HUES6 (cell line): ENCODE measurements around the gene MLF2.

Source experiments
- H3K27ac ChIP-seq: 2 replicates; pipeline ENCODE4 v1.7.0; 2013; ENCODE audit warnings: low read depth, mild to moderate bottlenecking, low read length, inconsistent platforms
- H3K27me3 ChIP-seq: 2 replicates; pipeline ENCODE4 v1.6.1; 2013; ENCODE audit warnings: low read length; ENCODE audit not compliant: control insufficient read depth, insufficient read depth
- H3K36me3 ChIP-seq: 2 replicates; pipeline ENCODE4 v1.6.1; 2013; ENCODE audit warnings: low read length; ENCODE audit not compliant: control insufficient read depth, insufficient read depth
- H3K4me1 ChIP-seq: 2 replicates; pipeline ENCODE4 v1.6.1; 2013; ENCODE audit warnings: low read length; ENCODE audit not compliant: control insufficient read depth, insufficient read depth
- H3K4me3 ChIP-seq: 2 replicates; pipeline ENCODE4 v1.5.1; 2013; ENCODE audit warnings: low read depth, low read length
- H3K9ac ChIP-seq: one replicate; pipeline ENCODE4 v1.6.1; 2013; ENCODE audit warnings: mild to moderate bottlenecking, low read length
- H3K9me3 ChIP-seq: 2 replicates; pipeline ENCODE4 v1.6.1; 2013; ENCODE audit warnings: low read depth, low read length; ENCODE audit not compliant: control insufficient read depth, insufficient read depth

MLF2 gene

DNA sequence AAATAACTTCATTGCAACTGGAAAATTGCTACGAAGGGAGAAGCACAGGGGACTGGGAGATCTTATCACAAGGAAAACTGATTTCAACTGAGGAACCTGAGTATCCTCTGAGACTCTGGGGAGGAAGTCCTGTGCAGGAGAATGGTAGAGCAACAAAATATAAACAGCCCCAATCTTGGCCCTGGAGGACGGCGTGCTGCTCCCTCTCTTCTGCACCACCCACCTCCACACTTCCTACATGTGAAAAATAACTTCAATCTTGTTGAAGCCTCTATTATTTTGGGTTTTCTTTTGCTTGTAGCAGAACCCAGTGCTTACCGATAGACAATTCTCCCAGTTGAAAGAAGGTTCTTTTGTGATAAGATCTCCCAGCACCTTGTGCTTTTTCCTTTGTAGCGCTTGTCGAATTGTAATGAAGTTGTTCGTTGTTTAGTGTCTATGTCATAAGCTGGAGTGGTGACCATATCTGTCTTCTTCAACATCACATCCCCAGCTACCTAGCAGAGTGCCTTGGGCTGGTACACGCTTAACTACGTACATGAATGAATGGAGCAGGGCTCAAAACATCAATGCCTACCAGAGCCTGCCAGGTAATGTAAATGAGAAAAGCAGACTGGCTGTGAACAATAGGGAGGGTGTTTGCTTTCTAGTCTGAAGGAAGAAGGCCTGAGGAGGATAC is 33.6 kb upstream of the MLF2 start:
- no peaks in the 10 kb centered on the region for H3K9me3 ChIP-seq
- H3K9ac ChIP-seq = no peak overlapping the region
- H3K4me1 ChIP-seq = peaks cover 21% of the 10 kb centered on the region
- H3K27ac ChIP-seq = no peak overlapping the region
- no peak overlapping the region for H3K4me3 ChIP-seq
- no peaks in the 10 kb centered on the region for H3K36me3 ChIP-seq
- no peaks in the 10 kb centered on the region for H3K27me3 ChIP-seq

DNA sequence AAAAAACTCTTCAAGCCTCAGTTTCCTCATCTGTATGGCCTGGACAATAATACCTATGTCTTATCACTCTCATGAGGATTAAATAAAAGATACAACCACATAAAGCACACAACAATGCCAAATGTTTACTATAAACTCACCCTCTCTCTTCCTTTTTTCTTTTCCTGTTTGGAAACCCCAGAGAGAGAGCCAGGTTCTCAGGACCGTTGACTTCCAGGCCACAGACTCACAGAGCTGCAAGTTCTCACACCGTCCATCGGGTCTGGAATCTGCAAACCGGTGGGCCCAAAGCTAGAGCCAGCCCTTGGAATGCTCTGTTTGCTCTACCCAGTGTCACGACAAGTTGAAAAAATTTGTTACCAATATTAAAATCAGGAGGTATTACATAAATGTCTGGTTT is 31.8 kb upstream of the MLF2 start:
- Histone ChIP-seq H3K27ac (no peak overlapping the region), H3K4me1 (peaks cover 20% of the 10 kb centered on the region), H3K36me3 (no peaks in the 10 kb centered on the region), H3K9ac (no peak overlapping the region), H3K9me3 (no peaks in the 10 kb centered on the region), H3K4me3 (no peak overlapping the region), H3K27me3 (no peaks in the 10 kb centered on the region)

DNA sequence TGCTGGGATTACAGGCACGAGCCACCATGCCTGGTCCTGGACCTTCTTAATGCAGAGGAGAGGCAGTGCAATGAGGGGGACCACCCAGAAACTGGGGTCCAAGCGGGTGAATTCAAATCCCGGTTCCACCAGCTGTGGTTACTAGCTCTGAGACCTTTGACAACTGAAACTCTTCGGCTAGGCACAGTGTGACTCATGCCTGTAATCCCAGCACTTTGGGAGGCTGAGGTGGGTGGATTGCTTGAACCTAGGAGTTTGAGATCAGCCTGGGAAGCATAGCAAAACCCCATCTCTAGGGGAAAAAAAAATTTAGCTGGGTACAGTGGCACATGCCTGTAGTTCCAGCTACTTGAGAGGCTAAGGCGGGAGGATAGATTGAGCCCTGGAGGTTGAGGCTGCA is 31.4 kb upstream of the MLF2 start:
- Histone ChIP-seq H3K9ac (no peak overlapping the region), H3K9me3 (no peaks in the 10 kb centered on the region), H3K27ac (no peak overlapping the region), H3K36me3 (no peaks in the 10 kb centered on the region), H3K4me1 (peaks cover 16% of the 10 kb centered on the region), H3K4me3 (no peak overlapping the region), H3K27me3 (no peaks in the 10 kb centered on the region)

DNA sequence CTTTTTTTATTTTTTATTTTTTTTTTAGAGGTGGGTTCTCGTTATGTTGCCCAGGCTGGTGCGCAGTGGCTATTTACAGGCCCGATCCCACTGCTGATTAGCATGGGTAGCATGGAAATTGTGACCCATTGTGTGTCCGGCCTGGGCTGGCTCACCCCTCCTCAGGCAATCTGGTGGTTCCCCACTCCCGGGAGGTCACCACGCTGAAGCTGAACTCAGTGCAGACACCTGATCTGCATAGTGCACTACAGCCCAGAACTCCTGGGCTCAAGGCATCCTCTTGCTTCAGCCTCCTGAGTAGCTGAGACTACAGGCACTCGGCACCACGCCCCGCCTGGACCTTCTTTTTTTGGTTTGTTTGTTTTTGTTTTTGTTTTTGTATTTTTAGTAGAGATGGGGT is 30.9 kb upstream of the MLF2 start:
- H3K9me3 ChIP-seq = no peaks in the 10 kb centered on the region
- H3K36me3 ChIP-seq = no peaks in the 10 kb centered on the region
- no peak overlapping the region for H3K4me3 ChIP-seq
- no peak overlapping the region for H3K27ac ChIP-seq
- no peak overlapping the region for H3K9ac ChIP-seq
- no peaks in the 10 kb centered on the region for H3K27me3 ChIP-seq
- H3K4me1 ChIP-seq = peaks cover 16% of the 10 kb centered on the region

DNA sequence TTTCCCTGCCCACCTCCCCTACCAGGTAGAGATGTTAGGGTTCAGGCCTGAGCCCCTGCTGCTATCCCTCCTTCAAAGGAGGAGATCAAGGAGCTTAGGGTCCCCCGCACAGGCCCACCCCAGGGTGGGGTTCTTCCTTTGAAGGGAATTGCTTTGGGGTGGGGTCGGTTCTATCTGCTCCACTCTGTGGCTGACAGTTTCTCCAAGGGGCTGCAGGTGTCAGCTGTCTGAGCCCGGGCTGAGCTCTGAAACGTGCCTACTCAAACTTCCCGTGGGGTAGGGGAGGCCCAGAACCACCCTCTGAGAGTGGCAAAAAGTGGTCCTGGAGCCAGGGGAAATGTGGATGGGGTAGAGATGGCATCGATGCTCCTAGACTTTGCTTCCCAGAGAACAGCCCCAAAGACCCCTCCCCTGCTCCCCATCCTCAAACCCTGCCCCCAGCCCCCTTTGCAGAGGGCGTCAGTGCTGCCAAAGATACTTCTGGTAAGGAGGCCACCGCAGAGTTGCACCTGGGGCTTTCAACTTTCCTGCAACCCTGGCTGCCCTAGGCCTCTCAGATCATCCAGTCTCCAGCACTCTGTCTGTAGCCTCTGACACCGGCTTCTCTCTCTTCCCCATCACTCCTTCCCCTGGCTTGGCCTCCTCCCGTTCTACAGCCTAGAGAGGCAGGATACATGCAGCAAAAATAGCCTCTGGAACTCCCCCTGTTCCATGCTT is 30.1 kb upstream of the MLF2 start:
- Histone ChIP-seq H3K4me3 (no peak overlapping the region), H3K9ac (no peak overlapping the region), H3K27me3 (peaks cover 5% of the 10 kb centered on the region), H3K27ac (no peak overlapping the region), H3K9me3 (no peaks in the 10 kb centered on the region), H3K4me1 (peaks cover 16% of the 10 kb centered on the region), H3K36me3 (no peaks in the 10 kb centered on the region)

DNA sequence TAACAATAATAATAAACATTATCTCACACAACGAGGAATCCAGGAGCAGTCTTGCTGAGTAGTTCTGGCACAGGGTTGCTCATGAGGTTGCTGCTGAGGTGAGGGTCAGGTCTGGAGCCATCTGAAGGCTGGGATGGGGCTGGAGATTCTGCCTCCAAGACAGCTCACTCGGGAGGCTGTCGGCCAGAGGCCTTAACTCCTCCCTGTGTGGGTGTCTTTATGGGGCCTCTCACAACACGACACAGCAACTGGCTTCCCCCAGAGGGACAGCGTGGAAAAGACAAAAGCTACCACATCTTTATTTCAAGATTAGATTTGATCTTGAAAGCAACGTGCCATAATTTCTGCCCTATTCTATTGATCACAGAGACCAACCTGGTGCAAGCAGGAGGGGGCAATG is 29.2 kb upstream of the MLF2 start:
- no peaks in the 10 kb centered on the region for H3K36me3 ChIP-seq

GRCh38 chr12:6780573-6780972 is 27.6 kb upstream of the MLF2 start:
- Histone ChIP-seq H3K9me3 (no peaks in the 10 kb centered on the region), H3K27me3 (peaks cover 23% of the 10 kb centered on the region), H3K9ac (no peak overlapping the region), H3K27ac (no peak overlapping the region), H3K4me3 (no peak overlapping the region), H3K36me3 (no peaks in the 10 kb centered on the region), H3K4me1 (peaks cover 9% of the 10 kb centered on the region)

More for the DNA sequence above, 29.2 kb upstream of the MLF2 start:
- H3K9me3 ChIP-seq = no peaks in the 10 kb centered on the region
- H3K27me3 ChIP-seq = peaks cover 14% of the 10 kb centered on the region
- no peak overlapping the region for H3K9ac ChIP-seq
- peaks cover 18% of the 10 kb centered on the region for H3K4me1 ChIP-seq
- no peak overlapping the region for H3K27ac ChIP-seq
- H3K4me3 ChIP-seq = no peak overlapping the region

- peaks cover 9% of the 10 kb centered on the region for H3K4me1 ChIP-seq
- H3K4me3 ChIP-seq = no peak overlapping the region
- no peaks in the 10 kb centered on the region for H3K9me3 ChIP-seq
- H3K27ac ChIP-seq = no peak overlapping the region
- peaks cover 29% of the 10 kb centered on the region for H3K27me3 ChIP-seq
- H3K9ac ChIP-seq = no peak overlapping the region
- H3K36me3 ChIP-seq = peaks cover 6% of the 10 kb centered on the region
Measured at GRCh38 chr12:6779708-6780432, 26.9 kb upstream of the MLF2 start.

- H3K27me3 ChIP-seq = peaks cover 39% of the 10 kb centered on the region
- peaks cover 6% of the 10 kb centered on the region for H3K36me3 ChIP-seq
- H3K4me3 ChIP-seq = peak overlapping the region; percentile 66
- H3K9me3 ChIP-seq = no peaks in the 10 kb centered on the region
- H3K9ac ChIP-seq = peak overlapping the region; percentile 36
- no peak overlapping the region for H3K27ac ChIP-seq
- peaks cover 9% of the 10 kb centered on the region for H3K4me1 ChIP-seq
Measured at GRCh38 chr12:6778574-6779550, 25.9 kb upstream of the MLF2 start.

- Histone ChIP-seq H3K9ac (peak overlapping the region; percentile 36), H3K27me3 (peaks cover 45% of the 10 kb centered on the region), H3K36me3 (peaks cover 6% of the 10 kb centered on the region), H3K4me1 (peaks cover 11% of the 10 kb centered on the region), H3K27ac (no peak overlapping the region), H3K4me3 (peak overlapping the region; percentile 66), H3K9me3 (no peaks in the 10 kb centered on the region)
Measured at GRCh38 chr12:6778217-6778573, 25.3 kb upstream of the MLF2 start.
